ENCODE measurements around the gene LAMA5.

Gene LAMA5

DNA sequence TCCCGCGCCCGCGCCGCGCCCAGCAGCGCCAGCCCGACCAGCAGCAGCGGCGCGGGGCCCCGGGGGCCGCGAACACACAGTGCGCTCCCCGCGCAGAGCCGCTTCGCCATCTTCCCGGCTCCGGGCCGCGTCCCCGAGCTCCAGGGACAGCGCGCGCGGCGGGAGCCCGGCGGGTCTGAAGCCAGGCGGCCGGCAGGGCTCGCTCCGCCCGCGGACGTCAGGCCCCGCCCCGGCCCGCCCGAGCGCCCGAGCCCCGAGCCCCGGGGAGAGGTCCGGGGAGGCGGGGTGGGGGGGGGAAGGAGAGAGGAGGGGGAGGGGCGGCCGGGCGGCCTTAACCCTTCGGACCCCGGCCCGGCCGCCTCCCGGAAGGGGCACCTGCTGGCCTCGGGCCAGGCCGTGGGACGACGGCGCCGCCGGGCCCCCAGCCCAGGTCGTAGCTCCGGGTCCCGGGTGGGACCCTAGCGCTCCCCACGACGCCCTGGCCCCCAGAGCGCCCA lies at the start of gene LAMA5:
Gene LAMA5, minus strand, starts transcription at position 177 of the 497 bp plus-strand sequence. Its CDS starts 67 bp downstream, at position 110.
- DNase-seq (ENCODE audit: low read depth in 2 of 3, low spot score in 2 of 3): no peak

DNA sequence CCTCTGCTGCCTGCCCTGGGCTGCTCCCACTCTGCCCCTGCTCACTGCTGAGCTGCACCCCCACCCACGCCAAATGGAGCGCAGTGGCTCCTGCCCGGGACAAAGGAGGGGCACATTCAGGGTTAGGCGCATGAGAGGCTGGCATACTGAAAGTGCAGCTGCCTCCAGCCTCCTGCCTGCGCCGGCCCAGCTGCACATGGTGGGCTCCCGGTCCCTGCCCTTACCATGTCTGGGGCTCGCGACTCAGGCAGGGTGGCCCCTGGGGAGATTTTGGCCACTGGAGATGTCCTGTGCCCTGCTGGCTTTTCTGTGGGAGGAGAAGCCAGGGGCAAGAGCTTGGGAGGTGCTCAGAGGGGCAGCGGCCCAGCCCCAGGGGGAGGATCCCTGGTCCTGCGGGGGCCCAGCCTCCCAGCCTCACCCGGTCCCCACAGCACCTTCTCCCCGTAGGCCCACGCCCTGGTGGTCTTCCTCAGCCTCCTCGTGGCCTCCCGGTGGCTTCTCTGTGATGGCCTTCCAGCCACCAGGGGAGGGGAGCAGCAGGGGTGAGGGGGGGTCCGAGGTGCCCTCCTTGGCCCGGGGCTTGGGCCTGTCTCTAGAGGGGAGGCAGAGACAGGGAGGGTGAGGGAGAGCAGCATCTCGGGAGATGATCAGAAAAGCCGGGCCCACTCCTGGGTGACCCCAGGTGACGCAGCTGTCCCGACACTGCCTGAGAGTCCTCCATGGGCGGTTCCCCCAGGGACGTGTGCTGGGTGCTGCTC lies 48.4 kb upstream of the LAMA5 start:
- no peak for DNase-seq (ENCODE audit: low read depth in 2 of 3, low spot score in 2 of 3)

- DNase-seq (ENCODE audit: low read depth in 2 of 3, low spot score in 2 of 3): no peak
Observed at GRCh38 chr20:62413896-62414481, 46.9 kb upstream of the LAMA5 start.

DNA sequence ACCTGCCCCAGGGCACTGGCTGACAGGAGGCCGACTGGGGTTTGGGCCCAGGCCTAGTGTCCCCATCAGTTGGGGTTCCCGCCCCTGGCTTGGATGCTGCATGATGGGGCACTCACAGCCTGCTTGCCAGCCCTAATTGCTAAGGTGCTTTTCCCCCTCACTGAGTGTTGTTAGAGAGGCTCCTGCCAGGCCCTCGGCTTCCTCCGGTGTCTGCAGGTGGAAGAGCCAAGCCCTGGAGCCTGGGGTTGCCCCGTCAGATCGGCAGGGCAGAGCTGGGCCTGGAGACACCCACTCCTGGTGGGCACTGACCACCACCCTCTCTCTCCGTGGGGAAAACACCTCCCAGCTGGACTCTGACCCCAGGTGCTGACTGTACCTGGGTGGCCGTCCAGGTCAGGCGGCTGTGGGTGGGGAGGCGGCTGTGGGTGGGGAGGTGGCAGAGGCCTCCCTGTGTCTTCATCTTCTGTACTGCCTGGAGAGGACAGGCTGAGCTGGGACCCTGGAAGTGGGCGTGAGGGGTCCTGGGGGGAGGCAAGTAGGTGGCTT lies 46.0 kb upstream of the LAMA5 start:
- no peak for DNase-seq (ENCODE audit: low read depth in 2 of 3, low spot score in 2 of 3)

GRCh38 chr20:62412194-62413024 lies 45.3 kb upstream of the LAMA5 start:
- DNase-seq (ENCODE audit: low read depth in 2 of 3, low spot score in 2 of 3): no peak

DNA sequence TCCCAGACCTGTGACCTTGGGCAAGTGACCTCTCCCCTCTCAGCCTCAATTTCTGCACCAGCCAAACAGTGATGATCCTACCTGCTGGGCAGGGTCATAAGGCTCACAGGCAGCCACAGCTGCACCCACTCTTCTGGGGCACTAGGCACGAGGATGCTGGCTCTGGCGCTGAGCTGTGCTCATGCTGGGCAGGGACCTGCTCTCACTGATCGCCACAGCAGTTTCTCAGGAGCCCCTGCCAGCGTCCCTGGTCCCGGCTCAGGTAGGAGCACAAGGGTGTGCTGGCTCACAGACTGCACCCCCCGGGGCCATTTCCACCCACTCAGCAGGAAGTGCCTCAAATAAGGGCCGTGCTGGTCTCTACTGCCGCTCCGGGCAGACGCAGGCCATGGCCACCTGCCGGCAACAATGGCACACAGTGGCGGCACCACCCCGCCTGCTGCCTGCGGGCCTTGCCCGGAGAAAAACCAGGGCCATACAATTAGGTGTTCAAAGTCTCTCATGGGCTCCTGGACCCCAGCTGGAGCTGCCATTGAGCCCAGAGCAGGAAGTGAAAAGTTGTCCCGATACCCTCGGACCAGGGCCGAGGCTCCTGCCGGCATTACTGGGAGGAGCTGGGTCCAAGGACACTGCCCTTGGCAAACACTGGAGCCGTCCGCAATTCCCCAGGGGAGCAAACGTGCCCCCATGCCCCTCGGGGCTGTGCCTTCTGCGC lies 44.5 kb upstream of the LAMA5 start:
- no peak for DNase-seq (ENCODE audit: low read depth in 2 of 3, low spot score in 2 of 3)

DNA sequence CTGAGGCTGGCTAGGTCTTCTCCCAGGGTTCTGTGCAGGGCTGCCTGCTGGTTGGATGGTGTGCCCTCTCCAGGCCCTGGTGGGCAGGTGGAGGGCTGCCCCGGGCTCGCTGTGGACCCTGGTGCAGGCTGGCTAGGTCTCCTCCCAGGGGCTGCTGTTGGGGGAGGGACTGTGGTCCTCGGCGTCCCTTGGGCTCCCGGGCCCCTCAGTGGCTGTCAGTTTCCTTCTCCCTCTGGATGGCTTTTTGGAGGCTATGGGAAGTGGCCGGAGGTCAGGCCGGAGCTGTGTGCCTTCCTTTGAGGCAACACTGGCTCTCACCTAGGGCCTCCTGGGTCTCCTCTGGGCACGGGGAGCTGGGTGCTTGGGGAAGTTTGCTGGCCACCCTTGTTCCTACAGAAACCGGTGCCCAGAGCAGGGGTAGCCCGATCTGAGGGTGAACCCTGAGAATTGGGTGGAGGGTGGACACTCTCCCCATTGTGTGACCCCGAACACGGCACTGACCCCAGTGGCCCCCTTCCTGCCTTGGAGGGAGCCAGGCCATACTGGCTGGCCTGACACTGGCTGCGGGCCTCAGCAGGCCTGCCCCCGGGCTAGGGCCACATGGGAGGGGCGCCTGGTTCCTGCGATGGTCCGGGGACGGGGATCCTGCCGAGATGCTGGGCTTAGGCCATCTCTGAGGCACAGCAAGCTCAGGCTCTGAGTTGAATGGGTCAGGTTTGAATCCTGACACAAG lies 43.8 kb upstream of the LAMA5 start:
- DNase-seq (ENCODE audit: low read depth in 2 of 3, low spot score in 2 of 3): no peak

DNA sequence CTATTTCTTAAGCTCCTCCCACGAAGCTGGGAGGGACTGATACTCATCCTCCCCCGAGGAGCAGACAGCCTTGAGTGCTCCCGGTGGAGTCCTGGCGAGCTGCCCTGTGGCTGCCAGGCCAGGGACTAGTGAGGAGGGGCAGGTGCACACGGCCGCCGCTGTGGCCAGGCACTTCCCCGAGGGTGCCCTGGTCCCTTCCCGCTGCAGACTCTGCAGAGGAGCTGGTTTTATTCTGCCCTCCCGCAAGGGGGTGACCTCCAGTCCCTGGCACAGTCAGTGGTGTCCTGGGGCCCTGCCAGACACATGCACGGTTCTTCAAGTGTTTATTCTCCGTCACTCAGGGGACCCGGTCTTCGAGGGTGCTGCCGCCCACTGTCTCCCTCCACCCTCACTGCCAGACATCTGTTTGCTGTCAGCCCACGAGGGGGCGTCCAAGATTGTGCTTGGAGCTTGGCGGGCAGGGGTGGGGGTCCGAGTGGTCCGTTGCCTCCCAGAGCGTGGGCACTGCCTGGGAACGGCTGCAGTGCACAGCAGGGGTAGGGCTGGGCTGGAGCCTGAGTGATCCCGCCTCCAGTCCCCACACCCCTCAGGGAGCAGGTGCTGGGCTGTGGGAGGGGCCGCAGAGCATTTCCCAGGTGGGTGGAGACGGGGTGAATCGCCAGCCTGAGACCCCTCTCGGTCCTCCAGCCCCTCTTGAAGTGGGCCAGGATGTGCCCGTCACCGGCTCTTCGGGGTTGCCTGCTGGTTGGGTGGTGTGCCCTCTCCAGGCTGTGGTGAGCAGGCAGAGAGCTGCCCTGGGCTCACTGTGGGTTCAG lies 43.0 kb upstream of the LAMA5 start:
- DNase-seq (ENCODE audit: low read depth in 2 of 3, low spot score in 2 of 3): no peak

DNA sequence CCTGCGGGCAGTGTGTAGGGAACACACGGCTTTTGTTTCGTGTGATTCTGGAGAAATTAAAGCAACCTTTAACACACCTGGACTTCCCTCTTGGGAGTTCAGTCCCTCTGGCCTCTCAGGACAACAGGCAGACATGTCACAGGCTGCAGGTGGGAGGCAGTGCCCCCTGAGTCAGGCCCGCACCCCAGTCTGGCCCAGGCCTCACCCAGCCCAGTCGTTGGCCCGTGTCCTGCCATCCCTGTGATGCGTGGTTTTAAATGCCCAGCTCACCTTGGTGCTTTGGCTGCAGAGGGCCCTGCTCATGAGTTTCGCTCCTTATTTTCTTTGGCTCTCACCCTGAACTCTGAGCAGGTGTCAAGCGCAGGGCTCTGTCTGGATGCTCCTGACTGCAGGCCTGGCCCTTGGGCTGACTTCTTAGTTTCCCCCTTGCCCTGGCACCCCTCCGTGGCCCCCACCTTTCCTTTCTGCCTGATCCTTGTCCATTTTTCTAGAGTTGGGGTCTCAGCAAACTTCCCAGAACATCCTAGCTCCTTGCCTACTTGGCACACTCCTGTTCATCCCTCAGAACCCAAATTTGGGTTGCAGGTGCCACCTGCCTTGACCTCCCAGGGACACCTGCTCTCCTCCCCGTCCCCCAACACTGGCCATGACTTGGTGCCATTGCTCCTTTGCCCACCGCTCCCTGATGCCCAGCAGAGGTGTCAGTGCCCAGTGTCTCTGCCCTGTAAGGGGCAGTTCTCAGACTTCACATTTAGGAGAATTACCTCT lies 42.2 kb upstream of the LAMA5 start:
- DNase-seq (ENCODE audit: low read depth in 2 of 3, low spot score in 2 of 3): no peak

DNA sequence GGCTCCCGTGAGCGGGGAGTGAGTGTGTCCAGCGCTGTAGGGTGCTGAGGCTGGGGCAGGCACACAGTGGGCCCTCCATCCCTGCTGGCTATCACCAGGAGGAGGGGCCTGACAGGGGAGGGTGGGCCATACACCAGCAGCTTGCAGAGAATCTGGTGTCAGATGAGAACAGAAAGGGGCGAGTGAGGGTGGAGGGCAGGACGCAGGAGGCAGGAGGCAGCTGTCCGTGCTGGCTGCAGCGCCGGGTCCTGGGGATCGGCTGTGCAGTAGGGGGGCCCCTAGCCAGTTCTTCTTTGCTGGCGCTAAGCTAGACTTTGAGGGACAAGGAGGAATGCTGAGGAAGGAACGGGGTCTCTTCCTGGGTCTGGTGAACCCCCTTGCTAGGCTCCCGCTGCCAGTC lies 41.5 kb upstream of the LAMA5 start:
- DNase-seq (ENCODE audit: low read depth in 2 of 3, low spot score in 2 of 3): no peak

DNA sequence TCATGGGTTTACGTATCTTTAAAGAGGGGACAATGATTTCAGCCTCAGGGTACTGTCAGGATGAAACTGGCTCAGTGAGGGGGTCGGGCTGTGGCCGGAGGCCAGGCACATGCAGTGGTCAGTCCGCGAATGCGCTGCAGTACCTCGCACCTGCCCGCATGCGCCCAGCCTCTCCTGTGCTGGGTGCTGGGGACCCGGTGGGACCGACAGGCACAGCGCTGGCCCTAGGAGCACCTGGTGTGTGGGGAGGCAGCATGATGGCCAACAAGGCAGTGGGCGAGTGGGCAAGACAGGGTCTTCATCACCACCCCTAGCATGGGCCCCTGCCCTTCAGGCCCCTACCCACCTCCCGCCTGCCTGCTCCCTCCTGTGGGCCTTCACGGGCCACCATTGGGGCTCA lies 40.9 kb upstream of the LAMA5 start:
- DNase-seq (ENCODE audit: low read depth in 2 of 3, low spot score in 2 of 3): no peak

- DNase-seq (ENCODE audit: low read depth in 2 of 3, low spot score in 2 of 3): peak; percentile 58 to 88 (median 79)
Observed at GRCh38 chr20:62407221-62407992, 40.3 kb upstream of the LAMA5 start, which contains the start of gene CABLES2. CABLES2 (minus strand) TSS chr20:62407285; CDS start chr20:62407276, 9 bp downstream.

DNA sequence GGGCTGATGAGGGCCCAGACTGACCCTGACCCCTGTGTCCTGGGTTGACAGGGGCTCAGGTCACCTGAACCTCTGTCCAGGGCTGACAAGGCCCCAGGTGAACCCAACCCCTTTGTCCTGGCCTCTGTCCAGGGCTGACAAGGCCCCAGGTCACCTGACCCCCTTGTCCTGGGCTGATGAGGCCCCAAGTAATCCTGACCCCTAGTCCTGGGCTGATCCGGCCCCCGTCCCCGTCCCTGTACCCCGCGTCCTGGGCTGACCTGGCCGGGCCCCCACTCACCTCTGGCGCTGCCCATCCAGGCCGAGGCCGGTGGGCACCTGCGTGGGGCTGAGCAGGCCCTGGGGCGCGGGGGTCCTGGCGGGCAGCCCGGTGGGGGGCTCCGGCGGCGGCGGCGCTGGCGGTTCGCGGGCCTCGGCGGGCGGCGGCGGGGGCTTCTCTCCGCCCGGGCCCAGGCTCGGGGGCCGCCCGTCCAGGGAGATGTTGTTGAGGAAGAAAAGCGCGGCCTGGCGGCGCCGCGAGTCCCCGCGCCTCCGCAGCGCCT lies 39.6 kb upstream of the LAMA5 start:
- no peak for DNase-seq (ENCODE audit: low read depth in 2 of 3, low spot score in 2 of 3)

- no peak for DNase-seq (ENCODE audit: low read depth in 2 of 3, low spot score in 2 of 3)
Observed at GRCh38 chr20:62405981-62406513, 38.9 kb upstream of the LAMA5 start.

GRCh38 chr20:62405108-62405980 lies 38.2 kb upstream of the LAMA5 start:
- DNase-seq (ENCODE audit: low read depth in 2 of 3, low spot score in 2 of 3): no peak

- no peak for DNase-seq (ENCODE audit: low read depth in 2 of 3, low spot score in 2 of 3)
Observed at GRCh38 chr20:62404761-62405107, 37.6 kb upstream of the LAMA5 start.
